CD14-positive monocyte (primary cell): ENCODE measurements around the gene SLC25A13. TPM values are rescaled to one million over a fixed set of nuclear protein-coding genes. Genes with fewer than 3 reads are reported as not detected.

Experiments used
- DNase-seq, 3 donors: peaks; one replicate each; pipeline ENCODE4 v3.0.0-alpha.2; 2011 to 2022
- H2AFZ ChIP-seq: 2 replicates; pipeline ENCODE4 v1.6.0; 2012; ENCODE audit warnings: mild to moderate bottlenecking, low read depth, low read length, inconsistent platforms; ENCODE audit not compliant: insufficient read depth, poor library complexity, severe bottlenecking
- H3K27ac ChIP-seq, 2 donors: 1 replicate in 1 of 2; 2 replicates in 1 of 2; pipeline ENCODE4 v1.5.1; 2012 to 2013; ENCODE audit warnings: low read length in 2 of 2, control low read depth in 1 of 2, inconsistent platforms in 1 of 2, low read depth in 1 of 2, mild to moderate bottlenecking in 1 of 2
- H3K27me3 ChIP-seq, 2 donors: one replicate each; pipeline versions ENCODE4 v1.6.0 to v1.6.1; 2011 to 2013; ENCODE audit warnings: low read length in 2 of 2; ENCODE audit not compliant: control insufficient read depth in 2 of 2, insufficient read depth in 2 of 2
- H3K36me3 ChIP-seq, 2 donors: replicated peaks in 1 of 2; 1 replicate in 1 of 2; 2 replicates in 1 of 2; pipeline versions ENCODE4 v1.5.1 to v1.6.1; 2012 to 2013; ENCODE audit warnings: low read length in 2 of 2, control low read depth in 1 of 2, inconsistent platforms in 1 of 2, mild to moderate bottlenecking in 1 of 2; ENCODE audit not compliant: insufficient read depth in 2 of 2, control insufficient read depth in 1 of 2
- H3K4me1 ChIP-seq, 2 donors: 1 replicate in 1 of 2; 2 replicates in 1 of 2; pipeline versions ENCODE4 v1.5.1 to v1.6.1; 2012 to 2013; ENCODE audit warnings: low read length in 2 of 2, control low read depth in 1 of 2, inconsistent platforms in 1 of 2, mild to moderate bottlenecking in 1 of 2, moderate library complexity in 1 of 2; ENCODE audit not compliant: insufficient read depth in 2 of 2, control insufficient read depth in 1 of 2
- H3K4me2 ChIP-seq: replicated peaks from 2 replicates; pipeline ENCODE3; 2012; ENCODE audit warnings: low read length, moderate library complexity, mild to moderate bottlenecking; ENCODE audit not compliant: poor library complexity, severe bottlenecking; ENCODE audit errors: extremely low read depth
- H3K4me3 ChIP-seq, 3 experiments: fragments of 200-600 bp in 1 of 3; sonication (generic) in 1 of 3; replicated peaks in 1 of 3; 1 replicate in 2 of 3; 2 replicates in 1 of 3; pipeline ENCODE4 v1.5.1; 2011 to 2013; ENCODE audit warnings: low read length in 3 of 3, mild to moderate bottlenecking in 3 of 3, control low read depth in 2 of 3, low read depth in 2 of 3, inconsistent platforms in 1 of 3, moderate library complexity in 1 of 3
- H3K79me2 ChIP-seq: 2 replicates; pipeline ENCODE4 v1.6.0; 2012; ENCODE audit warnings: mild to moderate bottlenecking, control low read depth, inconsistent platforms, low read length, moderate library complexity; ENCODE audit not compliant: insufficient read depth
- H3K9ac ChIP-seq: 2 replicates; pipeline ENCODE4 v1.6.0; 2017; ENCODE audit warnings: low read length, mild to moderate bottlenecking; ENCODE audit not compliant: insufficient read depth, poor library complexity, severe bottlenecking
- H3K9me3 ChIP-seq, 2 donors: replicated peaks in 1 of 2; 1 replicate in 1 of 2; 2 replicates in 1 of 2; pipeline versions ENCODE4 v1.5.1 to v1.6.1; 2012 to 2013; ENCODE audit warnings: low read length in 2 of 2, control low read depth in 1 of 2; ENCODE audit not compliant: control insufficient read depth in 1 of 2, insufficient read depth in 1 of 2
- H4K20me1 ChIP-seq: 2 replicates; pipeline ENCODE4 v1.6.0; 2012; ENCODE audit warnings: mild to moderate bottlenecking, low read length, control low read depth, moderate library complexity; ENCODE audit not compliant: insufficient read depth
- H3K27ac Mint-ChIP-seq, 7 donors: one replicate each; pipeline ENCODE4 v1.8.0; 2020; ENCODE audit warnings: mild to moderate bottlenecking in 7 of 7, mixed read lengths in 7 of 7, moderate library complexity in 6 of 7, inconsistent platforms in 2 of 7
- H3K27me3 Mint-ChIP-seq, 3 donors: one replicate each; pipeline ENCODE4 v1.8.0; 2021 to 2022; ENCODE audit warnings: low read depth in 3 of 3, mild to moderate bottlenecking in 3 of 3, mixed read lengths in 3 of 3, moderate library complexity in 3 of 3, inconsistent platforms in 1 of 3
- H3K36me3 Mint-ChIP-seq, 2 donors: one replicate each; pipeline ENCODE4 v1.8.0; 2020; ENCODE audit warnings: mixed read lengths in 2 of 2, inconsistent platforms in 1 of 2, mild to moderate bottlenecking in 1 of 2
- H3K4me1 Mint-ChIP-seq: one replicate; pipeline ENCODE4 v1.8.0; 2020; ENCODE audit warnings: mild to moderate bottlenecking, mixed read lengths
- H3K4me3 Mint-ChIP-seq, 2 donors: one replicate each; pipeline ENCODE4 v1.8.0; 2020; ENCODE audit warnings: mild to moderate bottlenecking in 2 of 2, mixed read lengths in 2 of 2, moderate library complexity in 1 of 2
- H3K9me3 Mint-ChIP-seq, 7 donors: one replicate each; pipeline ENCODE4 v1.8.0; 2020 to 2022; ENCODE audit warnings: mixed read lengths in 7 of 7, mild to moderate bottlenecking in 6 of 7, moderate library complexity in 6 of 7, inconsistent platforms in 2 of 7
- CTCF ChIP-seq: fragments of 200-600 bp; IDR thresholded peaks from one replicate; pipeline ENCODE4 v1.8.0; 2022; ENCODE audit warnings: antibody characterized with exemption, mild to moderate bottlenecking
- WGBS: methylation state at CpG from one replicate; pipeline ENCODE4 v1.1.5; 2013; ENCODE audit warnings: missing lambda C conversion rate; ENCODE audit not compliant: insufficient coverage; 5-methylcytosine and 5-hydroxymethylcytosine counted together
- intact Hi-C, 2 donors: fragments of 100-400 bp; cut with micrococcal nuclease; formaldehyde crosslinking; loops; one replicate each; pipeline versions ENCODE4 v1.15.0 to v1.15.1; 2023
- polyA plus RNA-seq, 3 donors: library from polyadenylated mRNA; depleted of rRNA in 1 of 3; unstranded in 2 of 3; stranded (reverse) in 1 of 3; fragments of 300-500 nt in 2 of 3; fragments of >200 nt in 1 of 3; fragmentation: Illumina TruSeq in 2 of 3; gene quantifications; 1 replicate in 2 of 3; 2 replicates in 1 of 3; pipeline ENCODE4 v1.2.3, GENCODE V29; 2012 to 2021

SLC25A13 gene
- polyA plus RNA-seq, 3 donors: 12.7 to 15.7 (median 14.4) TPM

GRCh38 chr7:96202102-96202501 lies 119.8 kb downstream of the SLC25A13 start:
- no peak overlapping the region for H3K4me3 Mint-ChIP-seq
- no peaks in the 10 kb centered on the region for H4K20me1 ChIP-seq
- 95% methylated on average over 2 of the region's 2 CpGs for WGBS

GRCh38 chr7:96200740-96201139 lies 121.2 kb downstream of the SLC25A13 start:
- Histone ChIP-seq H3K9ac (no peak overlapping the region), H3K36me3 (peaks cover 0 to 9% of the 10 kb centered on the region in 2 donors), H3K4me3 (no peak overlapping the region), H3K27me3 (no peaks in the 10 kb centered on the region), H3K4me2 (no peak overlapping the region), H2AFZ (no peak overlapping the region), H4K20me1 (no peaks in the 10 kb centered on the region), H3K79me2 (no peaks in the 10 kb centered on the region), H3K9me3 (no peaks in the 10 kb centered on the region), H3K27ac (no peak overlapping the region), H3K4me1 (no peaks in the 10 kb centered on the region)
- 100% methylated on average over 1 of the region's 1 CpG for WGBS
- DNase-seq: no peak
- no peak for TF ChIP-seq CTCF
- Mint-ChIP-seq H3K4me3 (no peak overlapping the region), H3K27me3 (no peaks in the 10 kb centered on the region), H3K9me3 (no peaks in the 10 kb centered on the region), H3K36me3 (peaks cover 17 to 28% of the 10 kb centered on the region in 2 donors), H3K4me1 (no peaks in the 10 kb centered on the region), H3K27ac (peak overlapping the region in 1 of 7 donors; percentile 44)
- intact Hi-C loops: no loop called here

More at GRCh38 chr7:96202102-96202501, 119.8 kb downstream of the SLC25A13 start:
- no peak overlapping the region for H3K9ac ChIP-seq
- no peak overlapping the region for H3K4me2 ChIP-seq
- no peak for TF ChIP-seq CTCF
- H3K4me1 Mint-ChIP-seq: no peaks in the 10 kb centered on the region
- no peaks in the 10 kb centered on the region for H3K9me3 Mint-ChIP-seq
- no peak overlapping the region for H3K4me3 ChIP-seq
- no peak overlapping the region for H2AFZ ChIP-seq
- no peaks in the 10 kb centered on the region for H3K27me3 Mint-ChIP-seq
- intact Hi-C loops: no loop called here
- no peaks in the 10 kb centered on the region for H3K9me3 ChIP-seq
- no peaks in the 10 kb centered on the region for H3K4me1 ChIP-seq
- H3K79me2 ChIP-seq: no peaks in the 10 kb centered on the region
- DNase-seq: no peak
- H3K36me3 ChIP-seq: peaks cover 5 to 18% of the 10 kb centered on the region in 2 donors
- H3K36me3 Mint-ChIP-seq: peaks cover 19 to 31% of the 10 kb centered on the region in 2 donors
- H3K27ac ChIP-seq: no peak overlapping the region
- no peak overlapping the region for H3K27ac Mint-ChIP-seq
- H3K27me3 ChIP-seq: no peaks in the 10 kb centered on the region
